HFFc6 (cell line): ENCODE data around the gene HGFAC. TPM values are rescaled to one million over a fixed set of nuclear protein-coding genes. Genes with fewer than 3 reads are reported as not detected.

Source experiments
- DNase-seq: peaks from one replicate; pipeline ENCODE4 v3.0.0-alpha.2; 2018
- H3K27ac Mint-ChIP-seq: 2 replicates; pipeline ENCODE4 v1.8.0; 2020; ENCODE audit warnings: mild to moderate bottlenecking, mixed read lengths
- H3K27me3 Mint-ChIP-seq: 2 replicates; pipeline ENCODE4 v1.8.0; 2021; ENCODE audit warnings: mild to moderate bottlenecking, moderate library complexity, mixed read lengths; ENCODE audit not compliant: insufficient read depth
- H3K36me3 Mint-ChIP-seq: 2 replicates; pipeline ENCODE4 v1.8.0; 2021; ENCODE audit warnings: low read depth, mixed read lengths
- H3K4me1 Mint-ChIP-seq: 2 replicates; pipeline ENCODE4 v1.8.0; 2020; ENCODE audit warnings: low read depth, mixed read lengths
- H3K4me3 Mint-ChIP-seq: 2 replicates; pipeline ENCODE4 v1.8.0; 2020; ENCODE audit warnings: mild to moderate bottlenecking, moderate library complexity, mixed read lengths
- H3K9me3 Mint-ChIP-seq: 2 replicates; pipeline ENCODE4 v1.8.0; 2020; ENCODE audit warnings: mild to moderate bottlenecking, mixed read lengths
- CTCF ChIP-seq: fragments of 200-600 bp; sonication (generic); IDR thresholded peaks from 2 replicates; pipeline ENCODE4 v1.5.0; 2021; ENCODE audit warnings: antibody characterized with exemption, mild to moderate bottlenecking
- total RNA-seq, 6 experiments: library from RNA; stranded (reverse); fragmentation: NEBNext Ultra II Directional; extraction: Animal tissue kit (Norgen Biotek cat#: 25700); gene quantifications; 2 replicates in 1 of 6; 3 replicates in 5 of 6; pipeline ENCODE4 v1.2.3, GENCODE V29; 2021

The HGFAC gene
- total RNA-seq, 6 experiments from 2014 or later: 0.07 TPM; not detected in 5

DNA sequence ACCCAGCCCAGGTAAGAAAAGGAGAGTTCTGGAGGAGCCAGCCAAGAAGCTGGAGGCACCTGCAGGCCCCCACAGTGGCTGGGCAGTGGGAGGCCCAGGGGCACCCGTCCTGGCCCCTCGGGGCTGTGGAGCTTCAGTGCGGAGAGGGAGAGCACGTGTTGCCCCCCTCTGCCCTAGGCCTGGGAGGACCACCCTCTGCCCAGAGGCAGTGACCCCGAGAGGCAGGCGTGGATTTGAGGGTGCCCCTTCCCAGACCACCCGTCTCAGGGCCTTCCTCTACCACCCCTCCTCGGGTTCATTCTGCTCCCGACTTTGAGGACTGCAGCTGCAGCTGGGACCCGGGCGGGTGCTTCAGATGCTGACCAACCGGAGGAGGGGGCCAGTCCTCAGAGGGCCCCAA is 12.1 kb upstream of the HGFAC start:
- H3K27me3 Mint-ChIP-seq: peaks cover 5% of the 10 kb centered on the region
- H3K36me3 Mint-ChIP-seq: no peaks in the 10 kb centered on the region
- no peak for DNase-seq
- H3K9me3 Mint-ChIP-seq: no peaks in the 10 kb centered on the region
- H3K4me1 Mint-ChIP-seq: no peaks in the 10 kb centered on the region
- no peak overlapping the region for H3K27ac Mint-ChIP-seq
- TF ChIP-seq CTCF: no peak
- no peak overlapping the region for H3K4me3 Mint-ChIP-seq

- Mint-ChIP-seq H3K4me3 (no peak overlapping the region), H3K27me3 (peaks cover 5% of the 10 kb centered on the region), H3K36me3 (no peaks in the 10 kb centered on the region), H3K9me3 (no peaks in the 10 kb centered on the region), H3K4me1 (no peaks in the 10 kb centered on the region), H3K27ac (no peak overlapping the region)
- no peak for DNase-seq
- TF ChIP-seq CTCF: no peak
Measured at GRCh38 chr4:3430524-3430923, 11.2 kb upstream of the HGFAC start.

GRCh38 chr4:3431446-3431993 is 10.2 kb upstream of the HGFAC start:
- H3K27me3 Mint-ChIP-seq: peaks cover 5% of the 10 kb centered on the region
- H3K36me3 Mint-ChIP-seq: no peaks in the 10 kb centered on the region
- DNase-seq: no peak
- TF ChIP-seq CTCF: no peak
- 0 out of 2 replicates have a peak, but pooled peaks cover under 1% of the 10 kb centered on the region for H3K4me1 Mint-ChIP-seq
- no peak overlapping the region for H3K4me3 Mint-ChIP-seq
- H3K27ac Mint-ChIP-seq: no peak overlapping the region
- H3K9me3 Mint-ChIP-seq: no peaks in the 10 kb centered on the region

GRCh38 chr4:3432381-3432790 is 9.4 kb upstream of the HGFAC start:
- peaks cover 5% of the 10 kb centered on the region for H3K27me3 Mint-ChIP-seq
- no peak for TF ChIP-seq CTCF
- no peak for DNase-seq
- H3K36me3 Mint-ChIP-seq: no peaks in the 10 kb centered on the region
- H3K27ac Mint-ChIP-seq: no peak overlapping the region
- H3K4me3 Mint-ChIP-seq: no peak overlapping the region
- H3K9me3 Mint-ChIP-seq: no peaks in the 10 kb centered on the region
- peaks cover 10% of the 10 kb centered on the region; the same call in 1 of the 2 replicates for H3K4me1 Mint-ChIP-seq

GRCh38 chr4:3433138-3433869 is 8.5 kb upstream of the HGFAC start:
- TF ChIP-seq CTCF: no peak
- H3K9me3 Mint-ChIP-seq: no peaks in the 10 kb centered on the region
- peaks cover 14% of the 10 kb centered on the region; the same call in 1 of the 2 replicates for H3K4me1 Mint-ChIP-seq
- DNase-seq: no peak
- H3K36me3 Mint-ChIP-seq: no peaks in the 10 kb centered on the region
- H3K27me3 Mint-ChIP-seq: peaks cover 5% of the 10 kb centered on the region
- no peak overlapping the region for H3K27ac Mint-ChIP-seq
- H3K4me3 Mint-ChIP-seq: no peak overlapping the region
